Measurements from ENCODE around the gene PTPN13. TPM values are rescaled to one million over a fixed set of nuclear protein-coding genes. Genes with fewer than 3 reads are reported as not detected.

PTPN13 gene
- total RNA-seq, 1 experiment from 2014 or later, result 107 TPM

DNA sequence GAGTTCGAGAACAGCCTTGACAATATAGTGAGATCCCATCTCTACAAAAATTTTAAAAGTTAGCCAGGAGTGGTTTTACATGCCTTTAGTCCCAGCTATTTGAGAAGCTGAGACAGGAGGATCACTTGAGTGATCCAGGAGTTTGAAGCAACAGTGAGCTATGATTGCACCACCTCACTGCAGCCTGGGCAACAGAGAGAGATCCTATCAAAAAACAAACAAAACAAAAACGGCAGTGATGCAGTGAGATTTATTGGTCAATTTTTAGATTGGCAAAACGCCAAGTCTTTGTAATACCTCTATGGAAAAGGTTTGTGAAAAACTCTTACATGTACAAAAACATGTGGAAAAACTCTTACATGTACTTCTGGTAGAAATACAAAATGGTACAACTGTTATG lies 91.3 kb downstream of the PTPN13 start:
- ChIA-PET CTCF (no interaction called here), POLR2A (ENCODE audit: low non-redundant PET) (no interaction called here)
- Histone ChIP-seq H3K27ac (ENCODE audit: low read depth, low read length, poor library complexity, severe bottlenecking) (peak overlapping the region; percentile 55), H3K4me1 (ENCODE audit: insufficient read depth, low read length, poor library complexity, severe bottlenecking) (peaks cover 10% of the 10 kb centered on the region), H3K9me3 (ENCODE audit: low read depth, low read length, poor library complexity, severe bottlenecking) (no peaks in the 10 kb centered on the region), H3K4me3 (ENCODE audit: low read depth, low read length, poor library complexity, severe bottlenecking) (no peak overlapping the region), H3K27me3 (replicated peaks; ENCODE audit: insufficient read depth, low read depth, low read length, poor library complexity) (no peaks in the 10 kb centered on the region), H3K36me3 (ENCODE audit: insufficient read depth, low read length, poor library complexity, severe bottlenecking) (peaks cover 19% of the 10 kb centered on the region)
- TF ChIP-seq EZH2 (IDR thresholded peaks at IDR 0.05; ENCODE audit: borderline replicate concordance, low read depth, low read length, poor library complexity, severe bottlenecking), result no peak
- TF ChIP-seq, protein P1, sequence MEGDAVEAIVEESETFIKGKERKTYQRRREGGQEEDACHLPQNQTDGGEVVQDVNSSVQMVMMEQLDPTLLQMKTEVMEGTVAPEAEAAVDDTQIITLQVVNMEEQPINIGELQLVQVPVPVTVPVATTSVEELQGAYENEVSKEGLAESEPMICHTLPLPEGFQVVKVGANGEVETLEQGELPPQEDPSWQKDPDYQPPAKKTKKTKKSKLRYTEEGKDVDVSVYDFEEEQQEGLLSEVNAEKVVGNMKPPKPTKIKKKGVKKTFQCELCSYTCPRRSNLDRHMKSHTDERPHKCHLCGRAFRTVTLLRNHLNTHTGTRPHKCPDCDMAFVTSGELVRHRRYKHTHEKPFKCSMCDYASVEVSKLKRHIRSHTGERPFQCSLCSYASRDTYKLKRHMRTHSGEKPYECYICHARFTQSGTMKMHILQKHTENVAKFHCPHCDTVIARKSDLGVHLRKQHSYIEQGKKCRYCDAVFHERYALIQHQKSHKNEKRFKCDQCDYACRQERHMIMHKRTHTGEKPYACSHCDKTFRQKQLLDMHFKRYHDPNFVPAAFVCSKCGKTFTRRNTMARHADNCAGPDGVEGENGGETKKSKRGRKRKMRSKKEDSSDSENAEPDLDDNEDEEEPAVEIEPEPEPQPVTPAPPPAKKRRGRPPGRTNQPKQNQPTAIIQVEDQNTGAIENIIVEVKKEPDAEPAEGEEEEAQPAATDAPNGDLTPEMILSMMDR (conservative IDR thresholded peaks at IDR 0.05; ENCODE audit: low read depth, low read length), result no peak
- DNase-seq (ENCODE audit: low spot score), result peak; percentile 21
- intact Hi-C loops (cut with micrococcal nuclease; ENCODE audit: unreplicated experiment), result no loop called here
- BruUV-seq (replicated peaks), result no TSS peak

DNA sequence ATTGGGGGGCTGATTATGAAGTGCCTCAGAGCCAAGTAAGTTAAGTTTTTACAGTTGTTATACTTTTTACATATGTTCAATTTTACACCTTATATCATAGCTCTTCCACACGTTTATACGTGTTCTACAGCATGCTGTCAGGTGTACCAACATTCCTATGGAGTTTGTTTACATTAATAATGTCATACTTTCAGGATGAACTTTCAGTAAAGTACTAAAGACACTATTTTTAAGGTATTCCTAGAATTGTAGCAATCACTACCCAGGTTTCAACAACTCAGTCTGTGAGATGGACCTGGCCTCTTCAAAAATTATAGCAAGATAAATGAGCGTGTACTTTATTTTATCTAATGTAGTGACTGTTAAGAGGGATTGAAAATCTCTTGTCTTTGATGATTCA lies 92.6 kb downstream of the PTPN13 start:
- peaks cover 10% of the 10 kb centered on the region for H3K4me1 ChIP-seq (ENCODE audit: insufficient read depth, low read length, poor library complexity, severe bottlenecking)
- no peak for TF ChIP-seq EZH2 (IDR thresholded peaks at IDR 0.05; ENCODE audit: borderline replicate concordance, low read depth, low read length, poor library complexity, severe bottlenecking)
- TF ChIP-seq, protein P1 (conservative IDR thresholded peaks at IDR 0.05; ENCODE audit: low read depth, low read length), result no peak
- no peaks in the 10 kb centered on the region for H3K27me3 ChIP-seq (replicated peaks; ENCODE audit: insufficient read depth, low read depth, low read length, poor library complexity)
- BruUV-seq (replicated peaks), result no TSS peak
- peaks cover 28% of the 10 kb centered on the region for H3K36me3 ChIP-seq (ENCODE audit: insufficient read depth, low read length, poor library complexity, severe bottlenecking)
- CTCF ChIA-PET, result no interaction called here
- intact Hi-C loops (cut with micrococcal nuclease; ENCODE audit: unreplicated experiment), result no loop called here
- H3K27ac ChIP-seq (ENCODE audit: low read depth, low read length, poor library complexity, severe bottlenecking), result no peak overlapping the region
- H3K9me3 ChIP-seq (ENCODE audit: low read depth, low read length, poor library complexity, severe bottlenecking), result no peaks in the 10 kb centered on the region
- no peak overlapping the region for H3K4me3 ChIP-seq (ENCODE audit: low read depth, low read length, poor library complexity, severe bottlenecking)
- POLR2A ChIA-PET (ENCODE audit: low non-redundant PET), result interaction anchor here (0.6 kb wide), 1 partner anchor 193 kb away, joined by 3 read pairs; no protein-coding TSS in a partner anchor
- DNase-seq (ENCODE audit: low spot score), result no peak

DNA sequence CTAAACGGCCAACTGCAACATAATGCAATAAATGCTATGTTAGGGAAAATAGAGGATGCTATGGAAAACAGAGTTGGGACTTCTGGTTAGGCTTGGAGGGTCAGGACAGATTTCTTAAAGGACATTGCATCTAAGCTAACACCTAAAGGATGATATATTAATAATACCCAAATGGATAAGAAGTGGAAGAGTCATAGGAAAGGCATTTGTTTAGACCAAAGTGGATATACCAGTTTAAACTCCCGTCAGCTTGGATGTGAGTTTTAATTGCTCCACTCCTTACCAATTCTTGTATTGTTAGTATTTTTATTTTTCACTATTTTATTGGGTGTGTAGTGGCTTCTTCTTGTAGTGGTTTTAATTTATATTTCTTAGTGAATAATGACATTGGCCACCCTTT lies 93.9 kb downstream of the PTPN13 start:
- Histone ChIP-seq H3K36me3 (ENCODE audit: insufficient read depth, low read length, poor library complexity, severe bottlenecking) (peaks cover 38% of the 10 kb centered on the region), H3K4me3 (ENCODE audit: low read depth, low read length, poor library complexity, severe bottlenecking) (no peak overlapping the region), H3K27me3 (replicated peaks; ENCODE audit: insufficient read depth, low read depth, low read length, poor library complexity) (no peaks in the 10 kb centered on the region), H3K27ac (ENCODE audit: low read depth, low read length, poor library complexity, severe bottlenecking) (no peak overlapping the region), H3K4me1 (ENCODE audit: insufficient read depth, low read length, poor library complexity, severe bottlenecking) (peaks cover 10% of the 10 kb centered on the region), H3K9me3 (ENCODE audit: low read depth, low read length, poor library complexity, severe bottlenecking) (no peaks in the 10 kb centered on the region)
- no TSS peak for BruUV-seq (replicated peaks)
- no peak for TF ChIP-seq EZH2 (IDR thresholded peaks at IDR 0.05; ENCODE audit: borderline replicate concordance, low read depth, low read length, poor library complexity, severe bottlenecking)
- TF ChIP-seq, protein P1 (conservative IDR thresholded peaks at IDR 0.05; ENCODE audit: low read depth, low read length), result no peak
- no peak for DNase-seq (ENCODE audit: low spot score)
- ChIA-PET CTCF (no interaction called here), POLR2A (ENCODE audit: low non-redundant PET) (no interaction called here)
- intact Hi-C loops (cut with micrococcal nuclease; ENCODE audit: unreplicated experiment), result no loop called here
